D721Med (cell line): ENCODE measurements around the gene MPRIP.

Experiments used
- DNase-seq: peaks from one replicate; pipeline ENCODE4 v3.0.0; 2011; ENCODE audit warnings: low spot score; ENCODE audit not compliant: insufficient read length
- FAIRE-seq: peaks from 2 replicates; lab custom pipeline; 2011; peaks lifted over from hg19 to GRCh38; lab: Jason Lieb, UNC
- TF ChIP-seq, protein P1 (sequence below): IDR thresholded peaks from 2 replicates; pipeline ENCODE4 v1.5.1; 2012; ENCODE audit warnings: mild to moderate bottlenecking, control low read depth; ENCODE audit not compliant: insufficient read depth; ENCODE audit errors: missing control alignments

Gene MPRIP

DNA sequence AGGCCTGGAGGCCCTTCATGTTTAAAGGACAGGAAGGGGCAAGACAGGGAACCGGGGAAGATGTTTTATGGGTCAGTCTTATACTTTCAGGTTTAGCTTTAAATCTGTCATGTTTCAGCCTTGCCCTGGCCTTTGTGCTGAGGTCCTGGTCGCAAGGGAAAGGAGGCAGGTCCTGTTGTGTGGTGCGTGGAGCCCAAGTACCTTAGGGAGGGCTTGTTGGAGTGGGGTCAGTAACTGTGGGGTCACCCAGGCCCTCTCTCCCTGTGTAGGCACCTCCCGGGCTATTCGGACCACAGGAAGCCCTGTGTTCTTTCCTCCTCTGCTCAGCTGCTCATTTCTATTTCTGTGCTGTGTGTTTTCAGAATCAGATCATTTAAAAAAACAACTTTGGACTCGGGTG lies 42.7 kb downstream of the MPRIP start:
- FAIRE-seq (no peak), DNase-seq (no peak)
- TF ChIP-seq, protein P1, sequence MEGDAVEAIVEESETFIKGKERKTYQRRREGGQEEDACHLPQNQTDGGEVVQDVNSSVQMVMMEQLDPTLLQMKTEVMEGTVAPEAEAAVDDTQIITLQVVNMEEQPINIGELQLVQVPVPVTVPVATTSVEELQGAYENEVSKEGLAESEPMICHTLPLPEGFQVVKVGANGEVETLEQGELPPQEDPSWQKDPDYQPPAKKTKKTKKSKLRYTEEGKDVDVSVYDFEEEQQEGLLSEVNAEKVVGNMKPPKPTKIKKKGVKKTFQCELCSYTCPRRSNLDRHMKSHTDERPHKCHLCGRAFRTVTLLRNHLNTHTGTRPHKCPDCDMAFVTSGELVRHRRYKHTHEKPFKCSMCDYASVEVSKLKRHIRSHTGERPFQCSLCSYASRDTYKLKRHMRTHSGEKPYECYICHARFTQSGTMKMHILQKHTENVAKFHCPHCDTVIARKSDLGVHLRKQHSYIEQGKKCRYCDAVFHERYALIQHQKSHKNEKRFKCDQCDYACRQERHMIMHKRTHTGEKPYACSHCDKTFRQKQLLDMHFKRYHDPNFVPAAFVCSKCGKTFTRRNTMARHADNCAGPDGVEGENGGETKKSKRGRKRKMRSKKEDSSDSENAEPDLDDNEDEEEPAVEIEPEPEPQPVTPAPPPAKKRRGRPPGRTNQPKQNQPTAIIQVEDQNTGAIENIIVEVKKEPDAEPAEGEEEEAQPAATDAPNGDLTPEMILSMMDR, result no peak

DNA sequence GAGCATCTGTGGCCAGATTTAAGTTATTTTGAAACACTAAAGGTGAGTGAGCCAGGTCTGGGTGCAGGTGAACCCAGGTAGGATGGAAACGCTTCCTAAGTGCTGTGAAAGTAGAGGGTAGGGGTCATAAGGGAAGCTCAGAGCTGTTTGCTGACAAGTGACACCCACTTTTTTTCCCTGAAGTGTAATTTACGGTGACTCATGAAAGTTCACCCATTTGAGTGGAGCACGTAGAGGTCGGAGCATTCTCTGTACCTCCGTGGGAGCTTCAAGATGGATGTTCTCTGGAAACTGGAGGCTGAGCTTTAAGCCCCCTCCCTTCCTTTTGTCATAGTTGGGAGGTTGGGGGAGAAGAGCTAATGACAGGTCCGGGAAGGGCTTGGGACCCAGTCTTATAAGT lies 44.3 kb downstream of the MPRIP start:
- no peak for FAIRE-seq
- TF ChIP-seq, protein P1, result no peak
- DNase-seq, result no peak

- DNase-seq (no peak), FAIRE-seq (no peak)
- TF ChIP-seq, protein P1, result no peak
Measured at GRCh38 chr17:17087424-17088015, 45.3 kb downstream of the MPRIP start.

DNA sequence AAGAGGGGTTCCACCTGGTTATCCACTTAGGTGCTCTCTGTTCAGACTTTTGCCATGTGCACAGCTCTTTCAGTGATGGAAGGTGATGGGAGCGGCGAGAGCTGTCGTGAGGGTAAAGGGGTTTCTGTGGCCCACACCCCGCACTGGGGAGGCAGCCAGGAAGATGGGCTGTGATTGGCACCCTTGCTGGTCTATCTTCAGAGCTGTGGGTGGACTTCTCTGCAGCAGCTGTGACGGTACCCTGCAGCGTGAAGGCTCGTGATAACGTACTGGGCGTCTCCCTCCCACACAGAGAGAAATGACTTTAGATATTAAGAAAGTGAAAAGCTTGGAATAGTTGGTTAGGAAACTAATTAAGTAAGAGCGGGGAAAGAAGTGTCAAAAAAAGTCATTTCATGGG lies 45.8 kb downstream of the MPRIP start:
- FAIRE-seq (no peak), DNase-seq (no peak)
- TF ChIP-seq, protein P1, result no peak

DNA sequence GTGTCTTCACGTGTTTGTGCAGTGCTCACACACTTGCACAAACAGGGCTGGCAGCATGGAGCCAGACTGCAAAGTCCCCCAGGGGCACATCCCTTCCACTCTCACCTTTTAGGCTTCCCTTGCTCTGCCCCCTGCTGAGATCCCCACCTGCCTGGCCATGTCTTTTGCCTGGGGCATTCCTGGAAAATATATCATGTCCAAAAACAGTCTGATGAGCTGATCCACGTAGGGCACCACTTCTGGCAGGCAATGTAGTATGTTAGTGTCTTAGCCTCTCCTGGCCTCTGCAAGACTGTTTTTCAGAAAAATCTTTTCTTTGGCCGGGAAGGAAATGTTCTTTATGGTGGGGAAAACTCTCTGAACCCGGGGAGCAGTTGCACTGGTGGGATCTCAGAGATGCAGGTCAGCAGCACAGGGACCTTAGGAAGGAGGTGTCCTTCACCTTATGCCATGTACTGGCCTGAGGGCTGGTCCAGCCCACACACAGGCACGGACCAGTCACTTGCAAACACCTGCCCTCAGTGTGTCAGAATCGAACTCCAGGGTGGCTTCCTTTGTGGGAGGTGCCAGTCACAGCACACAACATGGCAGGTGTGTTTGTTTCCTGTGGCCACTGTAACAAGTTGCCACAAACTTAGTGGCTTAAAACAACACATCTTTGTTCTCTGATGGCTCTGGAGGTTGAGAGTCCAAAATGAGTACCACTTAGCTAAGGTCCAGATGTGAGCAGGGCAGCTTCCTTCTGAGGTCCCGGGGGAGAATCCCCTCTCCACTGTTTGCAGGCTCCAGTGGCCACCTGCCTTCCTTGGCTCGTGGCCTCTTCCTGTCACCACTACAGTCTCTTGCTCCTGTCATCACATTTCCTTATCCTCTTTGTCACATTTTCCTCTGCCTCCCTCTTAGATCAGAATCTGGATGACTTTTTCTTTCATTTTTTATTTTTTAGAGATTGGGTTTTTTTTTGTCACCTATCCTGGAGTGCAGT lies 46.6 kb downstream of the MPRIP start:
- TF ChIP-seq, protein P1, result no peak
- DNase-seq (no peak), FAIRE-seq (no peak)

GRCh38 chr17:17089796-17090641 lies 47.8 kb downstream of the MPRIP start:
- TF ChIP-seq, protein P1, result no peak
- DNase-seq (no peak), FAIRE-seq (no peak)
